Measurements from ENCODE around the gene KIAA0319L.

DNA sequence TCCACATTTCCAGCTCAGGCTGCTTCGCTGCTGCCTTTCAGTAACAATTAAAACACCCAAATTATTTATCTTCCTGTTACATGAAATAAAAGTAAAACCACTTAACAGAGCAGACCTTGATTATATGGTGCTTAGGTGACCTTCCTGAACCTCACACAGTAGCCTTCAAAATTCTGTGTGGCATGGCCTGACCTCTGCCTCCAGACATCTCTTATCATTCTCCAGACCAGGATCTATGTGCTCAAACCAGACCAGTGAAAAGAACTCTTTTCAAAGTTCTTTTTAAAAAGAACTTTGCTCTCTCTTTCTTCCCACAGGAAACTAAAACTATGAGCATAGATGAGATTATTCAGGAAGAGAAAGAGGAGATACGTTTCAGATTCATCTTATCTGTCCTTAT lies 37.8 kb downstream of the KIAA0319L start:
- TF ChIP-seq GATA2 (IDR thresholded peaks at IDR 0.05; ENCODE audit: low read depth, low read length) (no peak), GATA3 (IDR thresholded peaks at IDR 0.05; ENCODE audit: low read depth, low read length) (no peak)

All from SH-SY5Y (cell line).